Cerebellar nuclear complex (tissue), 1 donor: ENCODE data around the gene MAML2.
"Not testable (repeated sequence)": the region's sequence is repeated elsewhere in the genome, so short reads cannot be mapped to it uniquely, and the experiment has no call there.

Source experiments
- DNase-seq, 2 experiments: peaks; one replicate each; lab custom pipeline; 2025; lab: John Stamatoyannopoulos, UW

MAML2 gene

DNA sequence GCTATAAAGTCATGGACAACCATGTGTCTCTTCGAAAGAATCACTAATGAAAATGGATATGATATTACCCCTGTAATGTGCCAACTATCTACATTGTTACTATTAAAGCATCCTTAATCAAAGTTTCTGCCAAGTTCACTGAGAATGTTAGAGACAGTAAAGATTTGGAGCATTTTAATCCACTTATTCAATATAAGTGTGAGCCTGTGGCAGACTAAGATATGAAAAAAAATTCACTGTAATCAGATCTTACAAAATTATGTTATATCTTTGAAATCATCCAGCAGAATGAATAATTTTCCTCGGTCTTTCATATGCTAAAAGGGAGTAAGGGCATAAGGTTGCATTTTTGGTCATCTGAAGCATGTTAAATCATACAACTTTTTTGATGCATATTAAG is 49.9 kb downstream of the MAML2 start:
- DNase-seq, result no peak

DNA sequence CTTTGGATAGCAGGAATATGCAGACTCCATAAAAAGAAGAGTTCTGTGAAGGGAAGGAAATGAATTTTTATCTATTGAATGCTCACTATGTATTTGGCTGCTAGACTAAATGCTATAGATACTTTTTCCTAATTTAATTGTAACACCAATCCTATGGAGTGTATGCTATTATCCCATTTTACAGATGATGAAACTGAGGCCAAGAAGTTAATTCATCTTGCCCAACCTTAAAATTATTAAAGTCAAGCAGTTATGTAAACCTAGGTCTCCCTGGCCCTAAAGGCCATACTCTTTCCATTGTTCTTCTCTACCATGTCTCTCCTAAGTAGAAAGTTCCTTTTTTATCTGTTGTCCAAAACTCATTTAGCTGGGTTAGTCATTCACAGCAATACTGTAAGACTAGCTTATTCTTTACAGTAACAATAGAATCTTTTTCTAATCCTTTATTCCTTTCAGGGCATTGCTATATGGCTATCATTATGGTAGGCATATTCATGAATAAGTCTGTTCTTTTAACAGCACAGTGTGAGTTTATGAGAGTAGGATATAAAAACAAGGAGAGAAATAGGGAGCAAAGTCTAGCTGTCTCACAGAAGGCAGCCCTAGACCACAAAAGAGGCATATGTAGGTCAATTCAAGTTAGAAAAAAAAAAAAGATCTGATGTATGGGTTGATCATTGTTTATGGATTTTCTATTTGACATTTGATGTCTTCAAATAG is 50.5 kb downstream of the MAML2 start:
- no peak for DNase-seq

DNA sequence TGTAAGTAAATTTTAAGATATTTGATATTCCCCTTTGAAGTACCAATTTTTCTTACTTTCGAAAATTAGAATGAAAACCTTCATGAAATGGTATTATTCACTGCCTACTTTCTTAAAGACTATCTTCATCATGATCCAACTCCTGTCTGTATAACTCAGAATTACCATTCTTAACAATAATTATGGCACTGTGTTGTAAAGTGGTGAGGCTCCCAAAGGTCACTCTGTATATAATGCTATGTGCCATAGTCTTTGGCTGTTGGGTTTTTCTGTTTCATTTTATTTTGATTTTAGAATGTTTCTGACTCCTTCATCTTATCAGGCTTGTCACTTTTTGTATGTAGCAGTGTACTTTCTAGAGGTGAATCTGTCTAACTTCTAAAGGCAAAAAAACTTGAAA is 52.4 kb downstream of the MAML2 start:
- DNase-seq, result no peak

DNA sequence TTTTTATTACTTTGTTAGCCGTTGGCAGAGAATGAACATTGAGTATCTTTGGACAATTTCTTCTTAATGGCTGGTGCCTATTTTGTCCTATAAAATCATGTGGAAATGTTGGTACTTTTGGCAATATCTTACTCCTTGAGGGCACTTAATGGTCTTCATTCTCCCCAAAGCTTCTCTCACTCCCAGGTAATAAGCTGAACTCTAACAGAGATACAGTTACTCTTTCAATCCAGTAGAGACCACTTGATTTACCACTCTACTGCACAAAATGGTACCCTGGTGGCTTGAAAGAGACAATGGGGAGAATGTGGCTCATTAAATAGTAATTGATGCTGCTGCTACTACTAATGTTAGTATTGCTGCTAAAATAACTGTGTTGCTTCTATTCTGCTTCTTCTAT is 53.0 kb downstream of the MAML2 start:
- DNase-seq, result no peak

DNA sequence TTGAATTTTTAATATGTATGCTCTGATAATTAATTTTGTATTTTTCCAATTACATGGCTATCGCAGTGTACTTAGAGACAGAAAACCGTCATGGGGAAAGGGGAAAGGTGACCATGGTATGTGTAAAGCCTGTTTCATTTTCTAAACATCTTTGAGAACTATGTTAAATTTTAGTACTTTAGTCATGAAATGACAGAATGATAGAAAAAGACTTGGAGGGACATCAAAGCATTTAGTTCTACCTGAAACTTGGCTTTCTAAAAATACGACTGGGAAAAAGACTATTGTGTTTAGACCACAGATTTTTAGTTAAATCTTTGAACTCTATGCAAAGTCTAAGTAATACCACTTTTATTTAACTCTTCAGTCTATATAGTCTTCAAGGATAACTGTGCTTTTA is 54.1 kb downstream of the MAML2 start:
- DNase-seq, result no peak

DNA sequence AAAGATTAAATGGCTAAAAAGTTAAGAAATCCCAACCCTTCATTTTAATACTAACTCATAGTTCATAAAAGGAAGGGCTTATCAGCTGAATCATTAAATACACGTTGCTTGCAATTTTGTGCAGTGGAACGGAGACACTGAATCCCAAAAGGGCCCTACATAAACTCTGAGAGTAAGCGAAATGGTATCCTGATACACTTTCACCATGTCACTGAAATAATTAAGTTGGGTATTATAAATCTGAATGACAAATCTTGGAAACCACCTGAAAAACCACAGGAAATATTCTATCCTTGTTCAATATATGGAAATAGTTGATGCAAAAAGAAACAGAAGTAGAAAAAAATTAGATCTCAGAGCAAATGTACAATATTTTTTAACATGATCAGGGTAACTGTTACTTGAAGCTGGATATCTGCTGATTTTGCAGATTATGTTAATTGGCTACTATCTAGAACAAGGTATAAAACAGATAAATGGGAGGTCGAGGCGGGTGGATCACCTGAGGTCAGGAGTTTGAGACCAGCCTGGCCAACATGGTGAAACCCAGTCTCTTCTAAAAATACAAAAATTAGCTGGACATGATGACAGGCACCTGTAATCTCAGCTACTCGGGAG is 55.1 kb downstream of the MAML2 start:
- no peak for DNase-seq

DNA sequence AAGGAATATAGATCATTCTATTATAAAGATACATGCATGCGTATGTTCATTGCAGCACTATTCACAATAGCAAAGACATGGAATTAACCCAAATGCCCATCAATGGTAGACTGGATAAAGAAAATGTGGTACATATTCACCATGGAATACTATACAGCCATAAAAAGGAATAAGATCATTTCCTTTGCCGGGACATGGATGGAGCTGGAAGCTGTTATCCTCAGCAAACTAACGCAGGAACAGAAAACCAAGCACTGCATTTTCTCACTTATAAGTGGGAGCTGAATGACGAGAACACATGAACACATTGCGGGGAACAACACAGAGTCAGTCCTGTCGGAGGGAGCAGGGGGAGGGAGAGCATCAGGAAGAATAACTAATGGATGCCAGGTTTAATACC is 57.0 kb downstream of the MAML2 start:
- not testable (repeated sequence) for DNase-seq

DNA sequence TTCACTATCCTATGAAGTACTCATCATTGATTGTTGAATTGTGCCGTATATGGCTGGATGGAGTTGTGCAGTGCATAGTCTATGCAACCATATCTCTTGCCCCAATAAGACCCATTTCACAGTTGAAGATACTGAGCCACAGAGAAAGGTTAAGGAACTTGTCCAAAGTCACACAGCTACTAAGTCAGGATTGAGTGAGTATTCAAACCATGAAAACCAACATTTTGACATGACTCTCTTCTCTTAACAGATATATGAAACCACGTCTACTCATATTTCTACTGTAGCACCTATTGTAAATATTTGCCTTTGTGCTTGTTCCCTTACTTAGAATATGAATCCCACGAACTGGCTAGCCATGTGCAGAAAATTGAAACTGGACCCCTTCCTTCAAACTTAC is 58.1 kb downstream of the MAML2 start:
- no peak for DNase-seq

DNA sequence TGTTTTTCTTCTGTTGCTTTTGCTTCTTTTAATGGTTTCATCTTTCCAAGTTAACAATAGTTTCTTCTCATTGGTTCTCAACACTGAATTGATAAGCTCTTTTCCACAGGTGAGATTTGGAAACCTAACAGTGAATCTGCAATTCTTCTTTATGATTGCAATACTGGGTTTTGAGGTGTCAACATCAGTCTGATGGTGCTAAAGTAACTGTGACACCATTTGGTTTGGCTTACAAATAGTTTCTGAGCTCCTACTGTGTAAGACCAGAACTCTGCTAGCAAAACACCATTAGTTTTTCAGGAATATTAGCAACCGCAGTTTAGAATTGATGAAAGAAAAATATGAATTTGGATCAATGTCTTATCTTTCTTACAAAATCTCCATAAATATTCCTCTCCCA is 58.6 kb downstream of the MAML2 start:
- no peak for DNase-seq

DNA sequence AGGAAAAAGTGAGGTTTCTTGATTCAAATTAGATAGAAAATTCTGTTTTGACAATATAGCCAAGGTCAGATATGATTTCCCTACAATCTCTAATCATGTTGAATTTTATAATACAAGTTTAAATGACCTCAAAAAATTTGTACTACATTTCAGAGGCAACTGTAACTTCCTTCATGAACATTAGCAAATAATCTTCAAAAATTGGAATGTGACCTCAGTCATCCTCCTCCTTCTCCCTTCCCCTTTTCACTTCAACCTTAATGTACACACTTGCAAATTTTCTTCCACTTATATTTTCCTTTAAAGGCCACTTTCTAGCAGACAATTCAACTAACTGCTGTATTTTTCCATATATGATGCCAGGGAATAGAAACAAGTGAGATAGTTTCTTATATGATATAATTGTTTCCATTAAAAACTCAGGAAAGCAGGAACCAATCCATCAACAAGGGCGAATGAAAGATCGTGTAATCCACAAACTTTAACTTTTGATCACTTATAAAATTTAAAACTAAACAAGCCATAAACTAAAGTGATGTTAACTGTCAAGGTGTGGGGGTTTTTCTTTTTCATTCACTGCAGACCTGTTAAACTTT is 60.3 kb downstream of the MAML2 start:
- no peak for DNase-seq

DNA sequence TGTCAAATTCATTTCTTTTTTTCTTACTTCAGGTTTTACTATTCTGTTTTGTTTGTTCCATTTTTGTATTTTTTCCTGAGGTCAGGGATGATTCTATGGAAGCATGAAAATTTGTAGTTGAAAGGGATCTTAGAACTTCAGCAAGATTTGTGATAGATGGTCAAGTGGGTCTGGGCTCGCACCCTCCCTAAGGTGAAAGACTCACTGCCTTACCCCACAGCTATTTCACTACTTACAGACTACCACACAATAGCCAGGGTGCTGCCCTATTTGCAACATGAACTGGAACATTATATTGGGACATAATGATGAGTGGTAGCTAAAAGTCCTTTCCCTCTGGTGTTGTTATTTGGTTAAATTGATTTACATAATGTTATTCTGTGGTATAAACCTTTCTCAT is 62.6 kb downstream of the MAML2 start:
- DNase-seq, result no peak

DNA sequence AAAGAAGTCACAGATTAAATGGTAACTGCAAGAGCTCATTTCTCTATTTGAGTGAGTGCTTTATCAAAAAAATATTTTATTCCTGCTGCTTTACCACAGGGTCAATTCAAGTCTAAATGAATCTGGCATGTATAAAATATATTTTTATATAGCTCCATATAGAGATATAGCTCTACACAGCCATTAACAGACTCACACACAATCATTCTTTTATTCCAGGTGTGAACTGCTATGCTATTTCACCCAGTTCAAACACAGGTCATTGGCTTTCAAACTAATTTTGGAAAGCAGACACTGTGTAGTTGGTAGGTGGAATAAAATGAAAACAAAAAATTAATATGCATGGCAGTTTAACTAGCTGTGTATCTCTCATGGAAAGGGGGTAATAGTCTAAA is 63.1 kb downstream of the MAML2 start:
- DNase-seq, result no peak

DNA sequence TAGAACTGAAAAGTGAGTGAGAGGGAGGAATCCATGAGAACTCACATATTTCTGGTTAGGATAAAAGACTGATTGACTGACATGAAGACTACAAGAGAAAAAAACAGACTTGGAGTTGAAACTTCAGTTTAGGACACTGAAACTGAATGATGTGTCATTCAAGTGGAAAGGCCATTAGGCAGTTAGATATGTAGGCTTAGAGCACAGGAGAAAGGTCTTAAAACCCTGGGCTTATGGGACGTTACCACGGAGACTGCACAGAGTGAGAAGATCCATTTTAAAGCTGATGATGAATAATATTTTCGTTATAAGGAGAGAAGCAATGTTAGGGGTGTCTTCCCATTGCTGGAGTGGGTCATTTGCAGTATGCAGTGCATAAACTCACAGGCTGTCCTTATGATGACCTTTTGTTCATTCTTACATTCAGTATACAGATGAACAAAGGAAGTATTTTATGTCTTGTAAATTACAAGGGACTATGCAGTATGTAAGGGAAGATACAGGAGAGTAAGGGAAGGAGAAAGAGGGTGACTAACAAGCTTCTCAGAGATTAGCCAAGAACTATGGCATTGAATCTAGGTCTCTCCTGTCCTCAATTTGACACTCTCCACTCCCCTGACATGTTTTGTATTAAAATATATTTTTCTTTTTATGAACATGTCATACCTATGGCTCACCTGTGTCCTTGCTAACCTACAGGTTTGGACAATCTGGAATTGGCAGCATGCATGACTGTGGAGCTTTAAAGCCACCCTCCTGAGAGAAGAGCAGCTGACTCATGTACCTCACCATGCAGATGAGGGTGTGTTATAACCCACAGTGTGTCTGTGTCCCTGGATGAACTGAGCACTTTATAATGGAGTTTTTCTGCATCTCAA is 63.7 kb downstream of the MAML2 start:
- DNase-seq, result no peak

DNA sequence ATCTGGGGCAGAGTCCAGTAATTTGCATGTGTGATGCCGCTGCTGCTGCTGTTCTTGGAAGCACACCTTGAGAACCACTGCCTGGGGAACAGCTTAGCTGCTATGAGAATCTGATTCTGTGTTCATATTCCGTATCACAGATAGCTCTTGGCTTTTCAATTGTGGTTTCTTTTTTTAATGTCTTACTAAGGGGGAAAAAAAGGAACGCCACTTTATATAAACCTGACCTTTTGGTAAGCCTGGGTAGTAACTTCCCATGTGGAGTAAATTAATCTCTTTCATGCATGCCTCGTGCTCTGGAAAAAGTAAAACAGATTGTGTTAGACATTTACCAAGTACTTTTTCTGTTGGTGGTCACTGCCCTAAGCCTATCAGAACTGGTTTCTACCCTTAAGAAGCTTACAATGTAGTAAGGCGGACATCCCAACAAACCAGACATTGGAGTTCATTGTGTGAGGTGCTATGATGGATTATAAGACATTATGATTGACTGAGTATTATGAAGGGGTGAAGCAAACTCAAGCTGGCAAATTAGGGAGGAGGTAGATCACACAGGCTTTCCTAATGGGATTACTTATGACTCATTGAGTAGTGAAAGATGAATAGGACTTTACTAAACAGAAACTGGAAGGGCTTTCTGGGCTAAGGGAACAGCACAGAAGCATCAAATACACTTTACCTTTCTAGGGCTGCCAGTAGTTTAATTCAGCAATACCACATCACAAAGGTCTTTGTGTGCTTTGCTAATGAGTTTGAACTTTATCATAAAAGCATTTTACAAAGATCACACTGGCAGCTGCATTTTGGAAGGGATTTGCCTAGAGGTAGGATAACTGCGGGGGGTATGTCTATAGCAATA is 64.7 kb downstream of the MAML2 start:
- no peak for DNase-seq

DNA sequence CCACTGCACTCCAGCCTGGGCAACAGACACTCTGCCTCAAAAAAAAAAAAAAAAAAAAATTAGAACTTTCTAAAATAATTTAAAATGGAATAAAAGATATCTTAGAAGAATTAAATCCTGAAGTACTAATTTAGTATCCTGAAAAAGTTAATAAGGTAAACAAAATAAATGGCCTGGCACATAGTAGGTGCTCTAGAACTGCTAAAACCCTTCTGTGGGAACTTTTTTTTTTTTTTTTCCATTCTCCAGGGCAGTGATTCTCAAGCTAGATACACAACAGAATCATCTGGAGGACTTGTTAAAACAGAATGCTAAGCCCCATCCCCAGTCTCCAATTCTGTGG is 65.3 kb downstream of the MAML2 start:
- no peak for DNase-seq

DNA sequence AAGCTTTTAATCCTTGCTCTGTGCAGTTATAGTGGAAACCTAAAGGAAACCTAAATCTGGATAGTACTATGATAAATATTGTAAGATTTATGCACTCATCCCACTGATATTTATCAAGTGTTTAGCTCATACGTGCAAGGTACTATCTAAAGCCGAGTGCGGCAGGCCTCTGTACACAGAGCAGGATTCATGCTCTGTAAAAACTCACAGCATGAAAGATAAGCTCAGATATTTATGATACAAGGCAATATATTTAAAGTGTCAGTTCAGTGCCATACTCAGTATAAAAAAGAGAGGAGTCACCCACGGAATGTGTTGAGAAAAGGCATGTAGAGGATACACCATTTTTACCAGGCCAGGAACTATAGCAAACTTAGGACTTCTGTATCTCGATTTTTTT is 66.2 kb downstream of the MAML2 start:
- no peak for DNase-seq

DNA sequence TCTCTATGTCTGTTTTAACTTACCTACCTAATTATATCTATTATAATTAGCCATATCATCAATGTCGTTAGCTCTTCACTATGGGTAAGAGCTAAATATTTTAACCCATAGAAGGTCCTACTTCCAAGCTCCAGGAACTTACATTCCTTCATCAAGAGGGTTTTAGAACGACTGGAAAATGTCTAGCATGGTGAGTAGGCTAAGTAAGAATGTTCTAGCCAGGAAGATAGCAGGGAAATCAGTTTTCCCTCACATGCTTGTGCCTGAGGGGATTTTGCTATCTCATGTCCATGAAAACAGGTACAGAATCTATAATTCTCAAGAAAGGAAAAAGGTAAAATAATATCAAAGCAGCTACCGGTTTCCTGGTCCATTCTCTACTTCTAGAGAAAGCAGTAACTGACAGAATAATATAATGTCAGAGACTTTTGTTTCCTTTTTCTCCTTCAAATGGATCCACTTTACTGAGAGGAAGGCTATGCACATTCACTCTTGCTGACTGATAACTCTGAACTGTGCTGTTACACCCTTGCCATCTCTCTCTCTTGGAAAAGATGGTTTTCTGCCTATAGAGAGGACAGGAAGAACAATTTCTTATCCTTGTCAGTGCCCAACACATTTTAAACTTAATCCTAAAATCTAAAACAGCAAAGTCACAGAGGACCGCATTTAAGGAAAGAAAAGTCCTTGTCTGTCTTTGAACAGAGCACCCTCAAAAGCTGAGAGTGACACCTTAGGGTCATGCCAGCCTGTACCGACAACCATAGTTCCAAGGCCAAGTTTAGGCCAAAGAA is 67.0 kb downstream of the MAML2 start:
- DNase-seq, result no peak

DNA sequence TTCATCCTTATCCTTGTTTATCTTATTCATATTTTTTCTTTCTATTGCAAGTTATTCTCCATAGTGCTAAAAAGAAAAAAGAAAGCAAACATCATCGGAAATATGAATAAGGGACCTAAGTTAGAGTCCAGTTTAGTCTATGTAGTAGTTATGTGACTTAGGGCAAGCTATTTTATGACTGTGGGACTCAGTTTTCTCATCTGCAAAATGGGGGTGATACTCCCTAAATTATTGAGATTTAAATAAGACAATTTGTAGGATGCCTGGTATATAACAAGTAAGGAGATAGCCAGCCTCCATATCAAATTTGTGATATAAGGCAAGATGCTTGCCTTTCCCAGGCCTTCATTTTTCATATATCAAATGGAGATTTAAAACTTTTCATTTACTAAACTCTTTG is 69.5 kb downstream of the MAML2 start:
- no peak for DNase-seq

DNA sequence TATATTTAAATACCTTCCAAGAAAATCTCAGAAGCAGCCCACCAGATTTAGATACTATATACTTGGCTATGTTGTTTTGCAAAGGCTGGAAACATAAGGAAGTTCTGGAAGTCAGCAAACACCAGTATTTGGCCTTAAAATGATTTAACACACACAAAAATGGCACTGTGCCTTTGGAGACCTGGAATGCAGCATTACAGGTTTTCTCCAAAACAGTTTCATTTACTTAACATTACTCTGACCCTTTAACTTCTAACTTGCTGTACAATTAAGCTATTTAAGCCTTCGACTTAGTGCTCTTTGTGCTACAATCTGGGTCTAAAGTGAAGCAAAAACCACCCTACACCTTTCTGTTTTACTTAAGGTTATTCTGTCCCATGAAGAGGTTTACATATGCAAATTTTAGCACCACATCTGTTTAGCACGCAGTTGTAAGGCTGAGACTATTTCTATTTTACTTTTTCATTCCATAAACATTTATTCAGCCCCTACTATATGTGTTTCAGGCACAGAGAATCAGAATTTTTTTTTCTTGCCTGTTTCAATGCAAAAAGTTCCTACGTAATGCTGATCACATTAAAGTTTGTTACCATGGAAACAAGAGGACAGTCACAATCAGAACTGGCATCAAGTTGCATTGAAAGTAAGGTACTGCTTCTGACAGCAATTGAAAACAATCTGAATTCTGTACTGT is 70.3 kb downstream of the MAML2 start:
- no peak for DNase-seq

DNA sequence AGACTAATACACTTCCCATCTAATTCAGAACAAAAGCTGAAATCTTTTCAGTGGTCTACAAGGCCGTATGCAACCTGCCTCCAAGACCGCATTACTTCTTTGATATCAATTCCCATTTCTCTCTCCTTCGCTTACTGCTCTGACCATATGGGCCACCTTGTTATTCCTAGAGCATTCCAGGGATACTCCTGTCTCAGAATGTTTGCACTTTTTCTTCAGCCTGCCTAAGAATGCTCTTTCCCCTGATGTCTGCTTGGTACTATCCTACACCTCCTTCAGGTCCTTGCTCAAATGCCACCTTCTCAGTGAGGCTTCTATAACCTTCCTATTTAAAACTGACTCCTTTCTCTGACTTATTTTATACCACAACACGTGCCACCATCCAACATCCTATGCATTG is 71.2 kb downstream of the MAML2 start:
- DNase-seq, result no peak
